GM19099 (cell line): ENCODE data around the gene PCBP1.

ENCODE experiments used
- POLR2A ChIP-seq: IDR thresholded peaks from 3 replicates; pipeline ENCODE4 v1.6.1; 2011; ENCODE audit warnings: low read depth; ENCODE audit not compliant: insufficient read length; ENCODE audit errors: extremely low read depth

Gene PCBP1

GRCh38 chr2:70111752-70112591 lies 24.7 kb downstream of the PCBP1 start:
- TF ChIP-seq POLR2A: no peak

- no peak for TF ChIP-seq POLR2A
Observed at GRCh38 chr2:70113359-70114070, 26.2 kb downstream of the PCBP1 start.

GRCh38 chr2:70115646-70116442 lies 28.6 kb downstream of the PCBP1 start:
- TF ChIP-seq POLR2A: peak; percentile 51

- TF ChIP-seq POLR2A: no peak
Observed at GRCh38 chr2:70116936-70117552, 29.8 kb downstream of the PCBP1 start.

GRCh38 chr2:70118798-70119454 lies 31.6 kb downstream of the PCBP1 start:
- no peak for TF ChIP-seq POLR2A

- TF ChIP-seq POLR2A: no peak
Observed at GRCh38 chr2:70121627-70122372, 34.5 kb downstream of the PCBP1 start.

- no peak for TF ChIP-seq POLR2A
Observed at GRCh38 chr2:70122470-70122869, 35.2 kb downstream of the PCBP1 start.

GRCh38 chr2:70123051-70123828 lies 36.0 kb downstream of the PCBP1 start:
- TF ChIP-seq POLR2A: no peak

GRCh38 chr2:70123829-70124116 lies 36.5 kb downstream of the PCBP1 start:
- TF ChIP-seq POLR2A: no peak

GRCh38 chr2:70124983-70125480 lies 37.8 kb downstream of the PCBP1 start:
- peak; percentile 74 for TF ChIP-seq POLR2A

GRCh38 chr2:70125498-70125898 lies 38.2 kb downstream of the PCBP1 start:
- TF ChIP-seq POLR2A: no peak

GRCh38 chr2:70126413-70126812 lies 39.1 kb downstream of the PCBP1 start:
- TF ChIP-seq POLR2A: no peak

- no peak for TF ChIP-seq POLR2A
Observed at GRCh38 chr2:70128005-70128404, 40.7 kb downstream of the PCBP1 start.
